Measurements from ENCODE around the gene ABCC8. TPM values are rescaled to one million over a fixed set of nuclear protein-coding genes. Genes with fewer than 3 reads are reported as not detected.

The ABCC8 gene
- total and polyA plus RNA-seq, 9 donors = 0.38 to 1.8 (median 0.71) TPM; not detected in 2

GRCh38 chr11:17486646-17487045 lies 10.0 kb upstream of the ABCC8 start:
- no peaks in the 10 kb centered on the region for H3K36me3 ChIP-seq
- H3K27ac ChIP-seq = no peak overlapping the region
- no peaks in the 10 kb centered on the region for H3K9me3 ChIP-seq
- no peak for DNase-seq
- WGBS, 3 donors = 75 to 89% (median 86%) methylated on average over 5 of the region's 5 CpGs
- no peaks in the 10 kb centered on the region for H3K27me3 ChIP-seq
- H3K4me1 ChIP-seq (ENCODE audit: insufficient read depth) = no peaks in the 10 kb centered on the region
- H3K4me3 ChIP-seq = no peak overlapping the region
- TF ChIP-seq CTCF (IDR thresholded peaks at IDR 0.05) (no peak), POLR2A (IDR thresholded peaks at IDR 0.05) (no peak), EP300 (IDR thresholded peaks at IDR 0.05) (no peak)
- intact Hi-C loops (cut with DNase I) = no loop called here

- DNase-seq = no peak
- intact Hi-C loops (cut with DNase I) = no loop called here
- TF ChIP-seq CTCF (IDR thresholded peaks at IDR 0.05) = no peak
- TF ChIP-seq POLR2A (IDR thresholded peaks at IDR 0.05) = no peak
- no peak for TF ChIP-seq EP300 (IDR thresholded peaks at IDR 0.05)
- Histone ChIP-seq H3K36me3 (no peaks in the 10 kb centered on the region), H3K27ac (no peak overlapping the region), H3K9me3 (no peaks in the 10 kb centered on the region), H3K27me3 (no peaks in the 10 kb centered on the region), H3K4me3 (no peak overlapping the region), H3K4me1 (ENCODE audit: insufficient read depth) (no peaks in the 10 kb centered on the region)
- 64 to 79% (median 72%) methylated on average over 2 of the region's 2 CpGs for WGBS, 3 donors
Measured at GRCh38 chr11:17483505-17483904, 6.9 kb upstream of the ABCC8 start.

- H3K4me1 ChIP-seq (ENCODE audit: insufficient read depth) = no peaks in the 10 kb centered on the region
- no peaks in the 10 kb centered on the region for H3K27me3 ChIP-seq
- H3K27ac ChIP-seq = no peak overlapping the region
- no peaks in the 10 kb centered on the region for H3K9me3 ChIP-seq
- TF ChIP-seq EP300 (IDR thresholded peaks at IDR 0.05) = no peak
- no peak for TF ChIP-seq POLR2A (IDR thresholded peaks at IDR 0.05)
- no peak for TF ChIP-seq CTCF (IDR thresholded peaks at IDR 0.05)
- no peaks in the 10 kb centered on the region for H3K36me3 ChIP-seq
- DNase-seq = no peak
- intact Hi-C loops (cut with DNase I) = no loop called here
- no peak overlapping the region for H3K4me3 ChIP-seq
- 74 to 86% (median 82%) methylated on average over 4 to 5 of the region's 5 CpGs for WGBS, 3 donors
Measured at GRCh38 chr11:17481905-17482304, 5.3 kb upstream of the ABCC8 start.

GRCh38 chr11:17479284-17480214 lies 2.9 kb upstream of the ABCC8 start:
- Histone ChIP-seq H3K9me3 (no peaks in the 10 kb centered on the region), H3K4me1 (ENCODE audit: insufficient read depth) (no peaks in the 10 kb centered on the region), H3K27ac (no peak overlapping the region), H3K36me3 (no peaks in the 10 kb centered on the region), H3K27me3 (no peaks in the 10 kb centered on the region), H3K4me3 (no peak overlapping the region)
- no peak for DNase-seq
- WGBS, 3 donors = 21 to 26% (median 23%) methylated on average over 13 to 14 of the region's 14 CpGs
- intact Hi-C loops (cut with DNase I) = no loop called here
- no peak for TF ChIP-seq POLR2A (IDR thresholded peaks at IDR 0.05)
- no peak for TF ChIP-seq CTCF (IDR thresholded peaks at IDR 0.05)
- no peak for TF ChIP-seq EP300 (IDR thresholded peaks at IDR 0.05)

Measured in ovary (tissue), 9 donors.